RCC 7860 (cell line): Measurements from ENCODE around the gene DBP.
"Not testable (repeated sequence)": the region's sequence is repeated elsewhere in the genome, so short reads cannot be mapped to it uniquely, and the experiment has no call there.

Experiments
- DNase-seq: peaks from one replicate; pipeline ENCODE4 v3.0.0-alpha.2; 2015; ENCODE audit warnings: low spot score
- FAIRE-seq: peaks from 2 replicates; lab custom pipeline; 2012; peaks lifted over from hg19 to GRCh38; lab: Jason Lieb, UNC

DBP gene

DNA sequence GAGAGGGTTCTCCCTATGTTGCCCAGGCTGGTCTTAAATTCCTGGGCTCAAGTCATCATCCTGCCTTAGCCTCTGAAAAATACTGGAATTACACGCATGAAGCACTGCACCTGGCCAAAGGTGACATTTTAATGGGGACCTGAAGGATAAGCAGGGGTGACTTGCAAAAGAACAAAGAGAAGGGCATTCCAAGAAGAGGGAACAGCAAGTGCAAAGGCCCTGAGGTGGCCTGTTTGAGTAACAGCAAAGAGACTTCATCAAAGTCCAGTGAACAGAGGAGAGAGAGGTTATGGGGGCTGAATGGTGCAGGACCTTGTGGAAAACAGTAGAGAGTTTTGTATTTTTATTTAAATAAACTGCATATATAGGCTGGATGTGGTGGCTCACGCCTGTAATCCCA is 4.7 kb upstream of the DBP start:
- FAIRE-seq (no peak), DNase-seq (no peak)

GRCh38 chr19:48639483-48640375 is 2.5 kb upstream of the DBP start:
- FAIRE-seq (no peak), DNase-seq (no peak)

- FAIRE-seq = no peak
- no peak for DNase-seq
Measured at GRCh38 chr19:48638831-48639381, 1.7 kb upstream of the DBP start.

DNA sequence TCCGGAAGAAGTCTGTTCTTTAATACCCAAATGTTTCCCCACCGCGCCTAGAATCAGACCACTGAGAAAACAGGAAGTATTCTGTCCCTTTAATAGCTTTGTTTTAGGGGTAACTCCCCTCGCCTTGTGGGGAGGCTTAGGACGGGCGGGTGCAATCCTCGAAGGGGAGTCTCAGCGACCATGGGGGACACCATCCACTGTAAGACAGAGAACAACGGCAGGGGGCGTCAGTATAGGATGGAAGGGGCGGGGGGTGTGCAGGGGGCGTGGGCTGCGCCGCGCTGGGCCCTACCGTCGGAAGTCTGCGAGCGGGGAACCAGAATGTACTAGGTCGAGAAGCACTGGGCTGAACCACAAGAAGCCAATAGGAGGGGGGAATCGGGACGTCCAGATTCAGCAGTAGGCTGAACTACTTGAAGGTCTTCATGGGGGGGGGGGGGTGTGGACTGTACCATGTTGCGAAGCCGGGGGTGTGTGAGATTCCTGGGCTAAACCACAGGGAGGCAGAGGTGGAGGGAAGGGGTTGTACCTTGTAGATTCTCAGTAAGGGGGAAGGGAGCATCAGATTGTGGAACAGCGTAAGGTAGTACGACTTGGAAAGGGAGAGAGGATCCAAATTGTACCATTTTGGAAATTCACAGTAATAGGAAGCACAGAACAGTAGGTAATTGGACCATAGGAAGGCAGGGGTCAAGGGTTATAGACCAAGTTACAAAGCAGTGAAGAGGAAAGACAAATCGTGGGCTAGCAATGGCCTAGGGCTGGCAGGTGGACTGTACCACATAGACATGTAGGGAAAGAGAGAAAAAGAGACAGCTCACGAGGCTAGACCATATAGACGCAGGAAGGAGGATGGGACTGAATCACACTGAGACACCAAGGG is 1.0 kb upstream of the DBP start:
- DNase-seq (no peak), FAIRE-seq (no peak)

DNA sequence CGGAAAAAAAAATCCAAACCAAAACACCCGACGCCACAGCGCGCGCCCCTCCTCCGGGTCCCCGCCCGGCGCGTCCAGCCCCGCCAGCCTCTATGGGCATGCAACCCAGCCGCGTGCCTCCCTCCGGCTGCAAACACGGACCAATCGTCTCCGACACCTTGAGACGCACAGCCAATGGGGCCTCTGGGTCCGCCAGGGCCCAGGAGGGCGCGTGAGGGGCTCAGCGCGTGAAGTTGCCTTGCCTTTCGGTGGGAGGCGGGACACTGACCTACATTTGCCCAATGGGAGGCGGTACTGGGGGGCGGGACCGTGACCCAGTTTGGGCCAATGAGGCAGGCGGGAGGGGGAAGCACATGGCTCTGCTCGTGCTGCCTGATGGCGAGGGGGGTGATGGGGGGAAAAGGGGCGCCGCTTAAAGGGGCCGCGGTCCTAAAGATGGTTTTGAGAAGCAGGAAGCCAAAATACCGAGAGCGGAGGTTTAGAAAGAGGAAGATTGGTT is 319 bp upstream of the DBP start:
- DNase-seq (peak; percentile 55), FAIRE-seq (no peak)

DNA sequence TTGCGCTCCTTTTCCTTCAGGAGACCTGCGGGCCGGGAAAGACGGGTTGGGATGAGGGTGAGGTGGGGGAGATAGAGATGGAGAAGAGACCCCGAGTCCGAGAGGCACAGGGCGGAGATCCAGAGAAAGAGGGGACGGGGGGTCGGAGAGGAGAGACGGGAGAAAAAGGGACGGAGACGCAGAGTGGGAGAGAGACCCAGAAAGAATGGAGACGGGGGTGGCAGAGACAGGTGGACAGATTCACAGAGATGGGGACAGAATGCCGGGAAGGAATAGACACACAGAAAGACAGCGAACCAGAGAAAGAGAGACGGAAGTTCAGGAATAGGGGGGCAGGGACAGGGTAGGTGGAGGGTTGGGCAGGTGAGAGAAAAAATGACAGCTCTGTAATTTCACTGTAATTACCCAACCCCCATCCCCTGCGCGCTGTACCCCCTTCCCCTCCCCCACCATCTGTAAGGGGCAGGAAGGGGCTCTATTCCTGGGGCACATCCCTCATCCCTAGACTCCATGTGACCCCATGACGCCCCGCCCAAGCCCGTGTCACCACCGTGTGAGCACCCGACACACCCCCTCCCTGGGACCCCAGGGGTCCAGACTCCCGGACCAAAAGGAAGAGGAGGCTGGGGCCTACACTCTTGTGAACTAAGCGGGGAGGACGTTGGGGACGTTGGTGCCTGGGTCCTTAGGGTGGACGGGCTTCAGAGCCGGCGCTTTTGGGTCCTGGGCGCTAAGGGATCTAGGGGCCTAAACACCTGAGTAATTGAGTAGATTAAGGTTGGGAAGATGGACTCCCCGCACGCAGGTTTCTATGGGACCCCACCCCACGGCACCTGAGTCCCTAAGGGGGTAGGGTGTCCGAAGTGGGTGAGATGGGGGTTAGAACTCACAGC is 967 bp downstream of the DBP start:
- FAIRE-seq (no peak), DNase-seq (no peak)

DNA sequence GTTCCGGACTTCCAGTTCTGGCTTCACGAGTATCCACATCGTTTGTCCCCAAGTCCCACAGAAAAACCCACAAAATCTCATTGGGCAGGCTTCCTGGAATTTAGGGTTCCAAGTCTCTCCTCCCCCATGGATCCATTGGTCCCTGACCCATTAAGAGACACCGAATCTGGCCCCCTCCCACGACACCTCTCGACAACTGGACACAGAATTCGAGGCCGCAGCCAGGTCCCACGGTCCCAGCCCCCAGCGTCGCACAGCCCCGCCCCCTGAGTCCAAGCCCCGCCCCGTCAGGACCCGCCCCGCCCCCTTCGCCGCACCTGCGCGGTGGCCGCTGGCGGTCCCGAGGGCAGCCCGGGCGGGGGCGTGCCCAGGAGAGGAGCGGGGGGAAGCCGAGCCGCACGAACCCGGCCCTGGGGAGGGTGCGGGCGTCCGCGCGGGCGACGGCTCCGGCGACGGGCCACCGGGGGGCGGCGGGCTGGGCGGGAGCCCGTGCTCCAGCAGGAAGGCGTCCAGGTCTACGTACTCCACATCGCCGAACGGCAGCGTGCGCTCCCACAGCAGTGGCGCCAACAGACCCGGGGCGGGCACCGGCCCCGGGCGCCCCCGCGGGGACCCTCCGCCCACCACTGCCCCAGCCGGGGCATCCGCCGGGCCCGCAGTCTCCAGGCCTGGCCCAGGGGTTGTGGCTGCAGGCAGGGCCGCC is 1.8 kb downstream of the DBP start:
- FAIRE-seq (no peak), DNase-seq (no peak)

GRCh38 chr19:48634424-48635262 is 2.5 kb downstream of the DBP start:
- DNase-seq (peak; percentile 58), FAIRE-seq (no peak)

GRCh38 chr19:48634036-48634342 is 3.2 kb downstream of the DBP start:
- DNase-seq (no peak), FAIRE-seq (no peak)

GRCh38 chr19:48633148-48634035 is 3.8 kb downstream of the DBP start:
- DNase-seq = no peak
- FAIRE-seq = no peak

DNA sequence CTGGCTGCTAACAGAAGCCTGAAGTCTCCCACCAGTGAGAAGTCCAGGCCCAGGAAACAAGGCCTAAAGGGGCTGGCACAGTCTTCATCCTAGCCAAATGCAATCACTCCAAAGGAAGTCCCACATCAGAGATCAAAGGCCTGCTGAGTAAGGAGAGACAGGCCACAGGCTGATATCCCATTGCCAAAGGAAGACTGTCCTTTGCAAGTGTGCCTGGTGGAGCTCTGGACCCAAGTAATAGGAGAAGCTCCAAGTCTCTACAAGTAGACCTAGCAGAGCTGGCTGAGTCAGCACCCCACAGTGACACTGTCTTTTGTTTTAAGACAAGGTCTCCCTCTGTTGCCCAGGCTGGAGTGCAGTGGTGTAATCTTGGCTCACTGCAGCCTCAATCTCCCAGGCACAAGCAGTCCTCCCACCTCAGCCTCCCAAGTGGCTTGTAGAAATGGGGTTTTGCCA is 4.5 kb downstream of the DBP start:
- FAIRE-seq = no peak
- peak; percentile 64 for DNase-seq

GRCh38 chr19:48632286-48632685 is 4.9 kb downstream of the DBP start:
- not testable (repeated sequence) for DNase-seq, FAIRE-seq

DNA sequence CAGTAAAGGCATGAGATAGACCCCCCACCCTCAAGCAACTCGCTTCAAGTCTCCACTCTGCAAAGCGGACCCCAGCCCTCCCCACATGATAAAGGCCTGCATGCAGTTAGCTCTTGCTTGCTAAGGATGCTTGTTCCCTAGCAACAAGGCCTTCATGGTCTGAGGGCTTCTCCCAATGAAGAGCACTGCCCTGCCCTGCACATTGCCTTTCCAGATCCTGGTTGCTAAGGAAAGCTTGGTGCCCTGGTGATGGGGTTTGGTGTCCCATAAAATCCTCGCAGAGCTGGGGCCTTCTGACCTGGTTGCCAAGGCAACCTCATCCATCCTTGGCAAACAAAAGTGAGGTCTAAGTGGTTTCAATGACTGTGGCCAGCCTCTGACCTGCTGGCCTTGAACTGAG is 6.0 kb downstream of the DBP start:
- FAIRE-seq = no peak
- no peak for DNase-seq

DNA sequence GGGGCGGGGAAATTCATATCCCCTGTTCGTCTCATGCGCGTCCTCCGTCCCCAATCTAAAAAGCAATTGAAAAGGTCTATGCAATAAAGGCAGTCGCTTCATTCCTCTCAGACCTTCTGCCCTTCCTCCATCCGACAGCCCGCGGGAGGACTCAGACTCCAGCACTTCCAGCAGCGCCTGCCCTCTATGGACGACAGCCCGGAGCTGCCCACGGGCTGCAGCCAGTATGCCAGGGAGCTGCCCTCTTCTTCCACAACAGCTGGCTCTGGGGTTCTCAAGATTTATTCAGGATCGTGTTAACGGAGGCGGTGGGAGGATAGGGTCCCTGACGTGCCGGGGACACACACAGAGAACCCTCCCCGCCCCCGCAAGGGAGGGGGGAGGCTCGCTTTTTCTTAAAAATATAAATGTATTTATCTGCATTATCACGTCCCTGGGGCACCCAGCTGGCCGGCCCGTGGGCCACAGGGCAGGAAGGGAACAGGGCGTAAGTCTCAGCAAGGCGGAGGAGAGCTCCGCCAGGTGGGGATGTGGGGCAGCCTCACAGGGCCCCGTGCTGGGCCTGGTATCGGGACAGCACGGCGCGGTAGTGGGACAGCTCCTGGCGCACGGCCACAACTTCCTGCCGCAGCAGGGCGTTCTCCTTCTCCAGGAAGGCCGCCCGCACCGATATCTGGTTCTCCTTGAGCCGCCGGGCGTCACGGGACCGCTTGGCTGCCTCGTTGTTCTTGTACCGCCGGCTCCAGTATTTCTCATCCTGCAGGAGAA is 6.7 kb downstream of the DBP start:
- DNase-seq (no peak), FAIRE-seq (no peak)

DNA sequence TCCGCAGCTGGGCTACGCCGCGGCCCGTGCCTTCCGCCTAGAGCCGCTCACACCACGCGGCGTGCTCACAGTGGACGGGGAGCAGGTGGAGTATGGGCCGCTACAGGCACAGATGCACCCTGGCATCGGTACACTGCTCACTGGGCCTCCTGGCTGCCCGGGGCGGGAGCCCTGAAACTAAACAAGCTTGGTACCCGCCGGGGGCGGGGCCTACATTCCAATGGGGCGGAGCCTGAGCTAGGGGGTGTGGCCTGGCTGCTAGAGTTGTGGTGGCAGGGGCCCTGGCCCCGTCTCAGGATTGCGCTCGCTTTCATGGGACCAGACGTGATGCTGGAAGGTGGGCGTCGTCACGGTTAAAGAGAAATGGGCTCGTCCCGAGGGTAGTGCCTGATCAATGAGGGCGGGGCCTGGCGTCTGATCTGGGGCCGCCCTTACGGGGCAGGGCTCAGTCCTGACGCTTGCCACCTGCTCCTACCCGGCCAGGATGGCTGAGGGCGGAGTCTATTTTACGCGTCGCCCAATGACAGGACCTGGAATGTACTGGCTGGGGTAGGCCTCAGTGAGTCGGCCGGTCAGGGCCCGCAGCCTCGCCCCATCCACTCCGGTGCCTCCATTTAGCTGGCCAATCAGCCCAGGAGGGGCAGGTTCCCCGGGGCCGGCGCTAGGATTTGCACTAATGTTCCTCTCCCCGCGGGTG is 7.4 kb downstream of the DBP start:
- FAIRE-seq (no peak), DNase-seq (no peak)

DNA sequence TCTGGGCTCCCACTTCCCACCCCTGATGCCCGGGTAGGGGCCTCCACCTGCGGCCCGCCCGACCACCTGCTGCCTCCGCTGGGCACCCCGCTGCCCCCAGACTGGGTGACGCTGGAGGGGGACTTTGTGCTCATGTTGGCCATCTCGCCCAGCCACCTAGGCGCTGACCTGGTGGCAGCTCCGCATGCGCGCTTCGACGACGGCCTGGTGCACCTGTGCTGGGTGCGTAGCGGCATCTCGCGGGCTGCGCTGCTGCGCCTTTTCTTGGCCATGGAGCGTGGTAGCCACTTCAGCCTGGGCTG is 7.9 kb downstream of the DBP start:
- DNase-seq = no peak
- FAIRE-seq = no peak
